Kidney capillary endothelial cell (primary cell): Measurements from ENCODE around the gene KRT5.
"Not testable (repeated sequence)": the region's sequence is repeated elsewhere in the genome, so short reads cannot be mapped to it uniquely, and the experiment has no call there.

Source experiments
- DNase-seq: peaks from one replicate; pipeline ENCODE4 v3.0.0-alpha.2; 2018; ENCODE audit warnings: low spot score

Gene KRT5

GRCh38 chr12:52521175-52521567 is 977 bp upstream of the KRT5 start:
- DNase-seq: no peak

- no peak for DNase-seq
These were observed 849 bp downstream of the KRT5 start for GRCh38 chr12:52519387-52519703.

GRCh38 chr12:52518574-52519386 is 1.4 kb downstream of the KRT5 start:
- DNase-seq: no peak

GRCh38 chr12:52517888-52518287 is 2.3 kb downstream of the KRT5 start:
- DNase-seq: no peak

GRCh38 chr12:52517005-52517835 is 3.0 kb downstream of the KRT5 start:
- no peak for DNase-seq

GRCh38 chr12:52515927-52516831 is 4.0 kb downstream of the KRT5 start:
- DNase-seq: no peak

GRCh38 chr12:52515319-52515646 is 4.9 kb downstream of the KRT5 start:
- DNase-seq: no peak

GRCh38 chr12:52514471-52515318 is 5.5 kb downstream of the KRT5 start:
- DNase-seq: no peak

GRCh38 chr12:52513736-52514135 is 6.5 kb downstream of the KRT5 start:
- no peak for DNase-seq

GRCh38 chr12:52508211-52508610 is 12.0 kb downstream of the KRT5 start:
- no peak for DNase-seq

GRCh38 chr12:52506858-52507715 is 13.1 kb downstream of the KRT5 start:
- DNase-seq: peak; percentile 2

GRCh38 chr12:52502877-52503276 is 17.3 kb downstream of the KRT5 start:
- DNase-seq: no peak

GRCh38 chr12:52501490-52501889 is 18.7 kb downstream of the KRT5 start:
- no peak for DNase-seq

- DNase-seq: not testable (repeated sequence)
These were observed 19.6 kb downstream of the KRT5 start for GRCh38 chr12:52500574-52500973.

GRCh38 chr12:52499806-52500560 is 20.2 kb downstream of the KRT5 start:
- DNase-seq: no peak

GRCh38 chr12:52498946-52499345 is 21.2 kb downstream of the KRT5 start:
- no peak for DNase-seq

- DNase-seq: no peak
These were observed 22.2 kb downstream of the KRT5 start for GRCh38 chr12:52497975-52498374.

GRCh38 chr12:52496590-52497071 is 23.6 kb downstream of the KRT5 start:
- DNase-seq: no peak

GRCh38 chr12:52496054-52496453 is 24.1 kb downstream of the KRT5 start:
- DNase-seq: no peak

- DNase-seq: no peak
These were observed 24.8 kb downstream of the KRT5 start for GRCh38 chr12:52495389-52495788.
